GM21737 (cell line): ENCODE measurements around the gene NR2C2.
A peak's percentile ranks its signal among the peaks of the same experiment; 100 is the strongest.

Experiments used
- ATAC-seq: cut with Tn5 transposase; IDR thresholded peaks from one replicate; pipeline ENCODE4 v1.9.1; 2021; ENCODE audit warnings: mild to moderate bottlenecking, moderate library complexity; ENCODE audit not compliant: unreplicated experiment

The NR2C2 gene

DNA sequence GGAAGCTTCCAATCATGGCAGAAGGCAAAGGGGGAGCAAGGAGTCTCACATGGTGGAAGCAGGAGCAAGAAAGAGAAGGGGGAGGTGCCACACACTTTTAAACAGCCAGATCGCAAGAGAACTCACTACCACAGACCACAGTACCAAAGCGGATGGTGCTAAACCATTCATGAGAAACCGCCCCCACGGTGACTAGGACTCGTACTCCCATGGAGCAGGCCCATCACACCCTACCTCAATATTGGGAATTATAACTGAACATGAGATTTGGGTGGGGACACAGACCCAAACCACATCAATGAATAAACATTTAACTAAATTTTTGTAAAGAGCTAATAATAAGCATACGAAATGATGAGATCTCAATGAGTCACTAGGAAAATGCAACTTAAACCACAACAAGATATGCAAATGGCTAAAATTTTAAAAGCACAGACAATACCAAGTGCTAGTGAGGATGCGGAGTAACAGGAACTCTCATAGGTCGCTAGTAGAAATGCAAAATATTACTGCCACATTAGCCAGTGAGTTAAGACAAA is 107.7 kb downstream of the NR2C2 start:
- ATAC-seq: peak; percentile 46

DNA sequence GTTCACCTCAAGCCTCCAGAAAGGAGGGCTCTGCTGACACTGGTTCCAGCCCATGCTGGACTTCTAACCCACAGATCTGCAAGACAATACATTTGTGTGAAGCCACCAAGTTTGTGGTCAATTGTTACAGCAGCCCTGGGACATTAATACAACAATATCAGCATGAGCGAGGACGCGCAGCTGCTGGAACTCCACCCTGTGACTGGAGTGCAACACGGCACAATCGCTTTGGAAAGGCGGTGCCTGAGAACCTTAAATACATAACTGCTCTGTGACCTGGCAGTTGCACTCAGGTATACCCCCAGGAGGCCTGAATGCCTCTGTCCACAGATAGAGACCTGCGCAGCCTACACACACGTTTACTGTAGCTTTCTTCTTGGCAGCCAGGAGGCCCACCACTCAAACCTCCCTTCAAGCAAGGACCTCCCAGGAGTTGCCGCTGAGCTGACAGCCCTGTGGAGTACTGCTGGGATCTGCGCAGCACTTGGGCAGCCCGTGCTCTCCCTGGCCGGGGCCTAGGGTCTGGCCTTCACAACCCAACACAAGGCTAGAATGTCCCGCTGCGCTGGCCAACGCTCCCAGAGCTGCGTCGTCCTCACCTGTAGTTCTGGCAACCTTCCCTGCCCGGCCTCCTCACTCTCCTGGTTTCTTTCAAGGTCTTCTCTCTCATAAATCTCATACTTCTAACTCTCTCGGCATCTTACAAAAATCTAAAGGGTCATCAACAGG is 109.5 kb downstream of the NR2C2 start:
- no peak for ATAC-seq

DNA sequence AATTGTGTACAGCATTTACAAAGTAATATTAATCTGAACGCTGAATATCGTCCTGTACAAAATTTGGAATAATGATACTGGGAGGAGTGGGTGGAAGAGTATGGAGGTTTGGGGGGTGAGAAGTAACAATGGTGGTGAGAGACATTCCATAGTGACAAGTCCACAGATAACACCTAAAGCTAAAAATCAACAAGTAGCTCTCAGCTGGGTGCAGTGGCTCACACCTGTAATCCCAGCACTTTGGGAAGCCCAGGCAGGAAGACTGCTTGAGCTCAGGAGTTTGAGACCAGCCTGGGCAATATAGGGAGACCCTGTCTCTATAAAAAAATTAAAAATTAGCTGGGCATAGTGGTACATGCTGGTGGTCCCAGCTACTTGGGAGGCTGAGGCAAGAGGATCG is 112.6 kb downstream of the NR2C2 start:
- no peak for ATAC-seq

DNA sequence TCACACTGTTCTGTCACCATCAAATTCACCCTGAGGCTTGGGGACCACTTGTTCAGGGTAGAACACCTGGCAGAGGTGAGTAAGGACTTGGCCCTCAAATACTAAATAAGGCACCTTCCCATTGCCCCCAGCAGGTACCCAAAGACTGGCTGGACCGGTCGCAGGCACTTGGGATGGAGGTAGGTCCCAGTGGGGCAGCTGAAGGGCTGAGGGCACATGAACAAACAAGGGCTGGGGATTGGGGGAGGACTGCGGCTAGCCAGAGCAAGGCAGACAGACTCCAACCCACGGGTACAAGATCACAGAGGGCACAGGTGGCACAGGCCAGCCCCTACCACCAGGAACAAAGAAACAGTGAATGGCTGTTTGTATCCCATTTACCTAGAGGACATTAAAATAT is 115.9 kb downstream of the NR2C2 start:
- no peak for ATAC-seq

DNA sequence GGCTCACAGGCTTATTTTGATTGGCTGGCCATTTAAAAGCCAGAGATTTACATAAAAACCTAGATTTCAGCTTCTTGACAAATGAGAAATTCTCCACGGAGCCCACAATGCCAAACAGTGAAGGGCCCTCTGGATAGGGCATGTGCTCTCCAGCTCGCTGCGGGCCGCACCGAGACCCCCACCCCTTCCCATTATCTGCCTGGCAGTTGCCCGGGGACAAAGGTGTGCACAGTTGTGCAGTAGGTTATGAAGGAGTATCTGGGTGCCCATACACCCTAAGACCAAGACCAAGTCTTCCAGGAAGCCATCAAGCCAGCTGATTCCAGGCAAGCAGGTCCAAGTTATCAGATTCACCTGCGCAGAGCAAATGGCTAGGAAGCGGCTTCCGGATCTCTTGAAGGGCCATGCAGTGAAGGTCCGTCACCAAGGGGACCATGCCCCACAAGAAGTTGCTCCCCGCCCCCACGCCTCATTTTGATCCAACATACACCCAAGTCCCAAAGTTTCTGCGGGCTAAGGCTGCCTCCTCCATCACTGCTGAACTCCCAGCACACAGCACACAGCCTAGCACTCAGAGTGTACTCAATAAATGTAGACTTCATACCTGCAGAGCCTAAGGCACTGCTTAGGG is 116.4 kb downstream of the NR2C2 start:
- no peak for ATAC-seq

DNA sequence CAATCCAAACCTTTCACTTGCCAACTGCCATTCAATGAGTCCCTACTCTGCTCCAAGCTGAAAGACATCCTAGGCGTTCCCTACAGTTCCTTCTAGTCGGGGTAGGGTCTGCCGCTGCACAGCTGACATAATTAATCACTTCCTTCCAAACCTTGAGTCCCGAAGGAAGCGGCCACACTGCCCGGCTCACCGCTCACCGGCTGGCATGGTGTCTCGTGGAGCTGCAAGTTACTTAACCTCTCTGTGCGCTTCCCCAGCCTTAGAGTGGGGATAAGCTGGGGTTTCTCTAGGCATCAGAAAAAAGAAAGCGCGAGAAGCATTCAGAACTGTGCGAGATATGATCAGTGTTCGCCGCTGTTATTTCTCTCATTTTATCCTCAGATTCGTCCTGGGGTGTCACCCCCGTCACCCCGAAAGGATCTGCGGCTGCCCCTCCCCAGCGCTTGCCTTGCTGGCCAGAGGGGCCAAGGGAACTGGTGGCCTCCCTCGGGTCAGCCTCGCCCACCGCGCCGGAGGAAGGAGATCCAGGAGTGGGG is 117.0 kb downstream of the NR2C2 start:
- ATAC-seq: peak; percentile 26

DNA sequence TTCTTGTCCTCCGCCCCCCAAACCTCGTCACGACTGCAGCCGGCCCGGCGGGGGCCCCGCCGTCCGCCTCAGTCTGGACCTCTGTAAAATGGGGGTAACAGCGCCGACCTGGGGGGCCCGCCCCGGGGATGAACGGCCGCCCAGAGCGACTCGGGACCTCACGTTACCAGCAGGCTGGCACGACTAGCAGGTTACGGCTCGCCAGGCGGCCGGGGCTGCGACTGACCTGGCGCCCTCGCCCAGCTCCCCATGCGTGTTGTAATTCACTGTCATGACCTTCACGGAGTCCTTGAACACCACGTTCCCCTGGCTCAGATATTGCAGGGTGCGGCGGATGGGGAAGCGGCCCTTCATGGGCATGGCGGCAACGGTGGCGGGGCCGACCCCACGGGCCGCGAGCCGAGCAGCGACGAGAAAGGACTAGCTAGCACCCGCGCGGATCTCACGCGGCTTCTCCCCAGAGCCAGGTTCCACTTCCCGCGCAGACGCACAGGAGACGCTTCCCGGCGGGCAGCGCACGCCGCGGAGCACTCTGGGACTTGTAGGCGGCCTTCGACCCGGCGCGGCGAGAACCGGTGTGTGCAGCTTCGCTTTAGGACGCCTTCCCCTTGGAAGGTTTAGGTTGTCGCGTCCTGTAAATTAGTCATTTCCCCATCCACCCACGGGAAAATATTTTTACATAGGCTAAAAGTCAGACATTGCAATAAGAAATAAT is 117.6 kb downstream of the NR2C2 start, which contains the start of gene MRPS25:
Gene MRPS25, minus strand, starts transcription at position 481 of the 715 bp plus-strand sequence. Its CDS starts 121 bp downstream, at position 360.
- peak; percentile 95 for ATAC-seq

DNA sequence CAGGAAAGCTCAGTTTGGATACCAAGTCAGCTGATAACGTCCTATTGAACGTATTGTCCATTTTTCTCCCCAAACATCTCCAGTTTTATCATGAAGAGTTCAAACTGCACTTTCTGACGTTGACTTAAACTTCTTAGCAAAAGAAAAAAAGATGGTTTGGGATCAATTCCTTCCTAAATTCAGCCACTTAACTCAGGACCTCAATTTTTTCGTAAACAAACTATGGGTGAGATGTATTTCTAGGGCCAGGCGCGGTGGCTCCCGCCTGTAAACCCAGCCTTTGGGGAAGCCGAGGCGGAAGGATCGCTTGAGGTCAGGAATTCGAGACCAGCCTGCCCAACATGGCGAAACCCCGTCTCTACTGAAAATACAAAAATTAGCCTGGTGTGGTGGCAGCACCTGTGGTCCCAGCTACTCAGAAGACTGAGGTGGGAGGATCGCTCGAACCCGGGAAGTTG is 118.2 kb downstream of the NR2C2 start:
- no peak for ATAC-seq

DNA sequence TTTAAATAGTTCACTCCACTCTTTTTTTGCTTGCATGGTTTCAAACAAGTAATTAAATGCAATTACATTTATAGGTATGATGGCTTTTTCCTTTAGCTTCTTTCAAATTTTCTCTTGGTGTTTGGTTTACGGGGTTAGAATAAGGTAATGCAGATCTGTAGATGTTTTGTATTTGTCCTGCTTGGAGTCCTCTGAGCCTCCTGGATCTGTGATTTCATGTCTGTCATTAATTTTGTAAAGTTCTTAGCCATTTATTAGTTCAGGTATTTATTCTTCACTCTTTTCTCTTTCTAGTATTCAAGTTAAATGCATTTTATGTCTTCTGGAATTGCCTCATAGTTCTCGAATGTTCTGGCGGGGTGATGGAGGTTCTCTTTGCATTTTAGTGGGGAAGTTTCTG is 119.1 kb downstream of the NR2C2 start:
- no peak for ATAC-seq

DNA sequence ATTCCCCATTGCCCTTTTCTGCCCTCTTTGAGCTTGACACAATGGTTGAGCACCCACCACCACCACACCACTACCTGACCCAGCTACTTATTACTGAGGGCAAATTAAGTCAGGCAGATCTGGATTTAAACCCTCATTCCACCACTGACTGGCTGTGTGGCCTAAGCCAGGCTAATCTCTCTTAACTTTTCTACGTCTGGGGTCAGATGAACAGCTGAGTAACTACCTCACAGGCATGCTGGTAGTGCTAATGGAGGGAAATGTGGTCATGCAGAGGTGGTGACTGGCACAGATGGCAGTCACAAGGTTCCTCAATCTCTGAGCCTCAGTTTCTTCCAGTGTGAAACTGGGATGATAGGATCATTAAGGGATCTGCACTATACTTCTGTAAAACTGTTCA is 122.1 kb downstream of the NR2C2 start:
- no peak for ATAC-seq

DNA sequence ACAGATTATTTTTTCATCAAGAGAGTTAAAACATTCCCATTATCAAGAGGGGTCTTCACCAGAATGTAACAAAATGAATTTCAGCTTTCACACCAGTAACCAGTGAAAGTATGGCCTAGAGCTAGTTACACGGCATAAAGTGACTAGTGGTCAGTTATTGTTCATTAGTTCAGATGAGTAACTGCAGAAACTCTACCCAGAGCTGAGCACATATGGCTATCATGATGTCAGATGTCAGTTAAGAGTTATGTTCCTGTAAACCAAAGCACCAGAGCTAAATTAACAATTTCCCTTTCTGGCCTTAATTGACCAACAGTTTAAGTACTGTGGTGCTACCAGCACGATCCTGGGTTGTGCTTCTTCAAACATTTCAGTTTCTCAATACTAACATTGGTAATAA is 124.3 kb downstream of the NR2C2 start:
- no peak for ATAC-seq

DNA sequence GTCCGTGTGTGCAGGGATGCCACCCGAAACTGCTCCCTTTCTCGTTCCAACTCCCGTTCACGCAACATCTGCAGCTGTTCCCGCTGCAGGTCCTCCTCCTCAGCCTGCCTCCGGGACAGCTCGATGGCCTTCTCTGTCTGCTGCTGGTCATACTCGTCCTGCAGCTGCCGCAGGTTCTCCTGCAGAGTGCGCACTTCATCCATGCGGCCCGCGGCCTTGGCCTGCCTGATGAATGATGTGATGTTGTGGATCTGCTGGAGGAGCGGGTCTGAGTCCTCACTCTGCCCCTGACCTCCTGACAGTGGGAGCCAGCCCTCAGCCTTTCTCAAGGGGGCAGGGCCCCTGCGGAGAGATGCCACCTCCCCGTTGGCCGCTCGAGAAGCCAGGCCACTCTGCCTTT is 127.1 kb downstream of the NR2C2 start:
- no peak for ATAC-seq

DNA sequence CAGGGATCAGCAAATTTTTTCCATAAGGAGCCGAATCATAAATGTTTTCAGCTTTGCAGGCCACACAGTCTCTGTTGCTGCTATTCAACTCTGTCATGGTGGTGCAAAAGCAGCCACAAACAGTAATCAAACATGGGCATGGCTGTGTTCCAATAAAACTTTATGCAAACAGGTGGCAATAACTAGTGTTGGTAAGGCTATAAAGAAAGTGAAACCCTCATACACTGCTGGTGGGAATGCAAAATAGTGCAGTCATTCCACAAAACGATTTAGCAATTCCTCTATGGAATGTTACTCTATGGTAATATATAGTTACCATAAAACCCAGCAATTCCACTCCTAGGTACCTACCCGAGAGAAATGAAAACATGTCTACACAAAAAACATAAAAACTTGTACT is 131.7 kb downstream of the NR2C2 start:
- no peak for ATAC-seq

DNA sequence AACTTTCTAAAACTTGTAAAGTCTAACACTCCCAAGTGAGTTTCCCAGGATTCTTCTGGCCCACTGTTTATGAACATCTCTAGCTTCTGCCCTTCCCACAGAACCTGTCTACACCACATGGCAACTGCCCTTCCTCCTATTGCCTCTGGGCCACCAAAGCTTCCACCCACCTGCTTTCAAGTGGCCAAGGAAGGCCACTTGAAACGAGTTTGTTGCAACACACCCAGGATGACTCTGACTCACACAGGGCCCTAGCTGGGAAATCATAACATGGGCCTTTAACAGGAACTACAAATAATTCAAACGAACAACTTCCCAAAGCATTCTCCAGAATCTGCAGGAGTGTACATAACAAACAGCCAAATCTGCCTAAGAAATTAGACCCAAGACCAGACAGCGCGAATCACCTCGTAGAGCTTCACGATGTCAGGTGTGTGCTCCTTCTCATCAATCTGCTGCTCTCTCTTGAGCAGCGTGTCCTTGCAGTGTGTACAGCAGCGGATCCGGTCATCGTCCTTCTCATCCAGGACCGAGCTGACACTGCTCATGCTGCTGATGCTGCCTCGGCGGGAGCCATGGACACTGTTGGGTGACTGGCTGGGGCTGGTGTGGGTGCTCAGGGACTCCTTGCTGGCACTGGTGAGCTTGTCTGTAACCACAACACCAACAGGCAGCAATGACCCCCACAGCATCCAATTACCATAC is 134.7 kb downstream of the NR2C2 start:
- no peak for ATAC-seq

DNA sequence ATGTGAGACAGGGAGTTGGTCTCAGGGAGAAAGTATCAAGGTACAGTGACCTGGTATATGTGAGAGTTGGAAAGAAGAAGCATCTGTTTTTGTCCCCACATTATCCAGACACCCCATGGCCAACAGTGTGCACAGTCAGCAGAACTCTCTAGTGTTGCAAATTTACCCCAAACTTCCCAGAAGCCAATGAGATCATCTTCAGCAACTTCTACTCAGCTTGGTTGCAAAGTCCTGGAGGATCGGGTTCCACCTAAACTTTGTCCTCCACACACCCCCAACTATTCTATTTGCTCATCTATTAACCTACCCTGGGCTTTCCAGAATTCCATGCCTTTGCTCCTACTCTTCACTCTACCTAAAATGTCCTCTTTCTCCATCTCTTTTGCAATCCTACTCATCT is 135.9 kb downstream of the NR2C2 start:
- ATAC-seq: no peak

DNA sequence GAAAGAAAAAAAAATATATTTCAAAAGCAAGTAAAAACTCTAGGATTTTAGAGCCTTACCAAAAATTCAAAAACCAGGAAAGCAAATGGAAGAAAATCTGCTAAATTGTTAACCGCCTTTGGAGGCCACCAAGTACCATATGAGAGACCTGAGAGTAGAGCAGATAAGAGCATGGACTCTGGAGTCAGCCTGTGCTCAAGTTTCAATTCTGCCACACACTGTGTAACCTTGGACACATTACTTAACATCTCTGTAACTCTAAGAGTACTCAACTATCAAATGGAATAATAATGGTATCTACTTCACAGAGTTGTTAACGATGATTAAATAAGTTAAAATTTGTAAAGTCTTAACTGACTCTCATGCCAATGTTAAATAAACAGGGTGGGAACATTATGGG is 138.9 kb downstream of the NR2C2 start:
- ATAC-seq: no peak

DNA sequence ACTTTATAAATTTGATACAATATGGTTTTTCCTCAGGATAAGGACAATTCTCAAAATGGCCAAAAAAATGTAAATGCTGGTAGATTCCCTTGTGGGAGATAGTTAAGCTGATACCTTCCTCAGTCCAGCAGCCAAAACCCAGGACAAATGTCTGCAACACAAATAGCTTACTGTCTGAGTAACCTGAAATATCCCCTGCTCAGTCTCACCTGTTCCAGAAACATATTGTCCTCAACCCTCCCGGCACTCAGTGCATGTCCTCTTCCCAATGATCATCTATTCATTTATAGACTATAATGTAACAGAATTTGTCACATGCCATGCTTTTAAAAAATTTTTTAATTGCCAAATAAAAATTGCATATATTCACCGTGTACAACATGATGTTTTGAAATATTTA is 139.3 kb downstream of the NR2C2 start:
- ATAC-seq: no peak

DNA sequence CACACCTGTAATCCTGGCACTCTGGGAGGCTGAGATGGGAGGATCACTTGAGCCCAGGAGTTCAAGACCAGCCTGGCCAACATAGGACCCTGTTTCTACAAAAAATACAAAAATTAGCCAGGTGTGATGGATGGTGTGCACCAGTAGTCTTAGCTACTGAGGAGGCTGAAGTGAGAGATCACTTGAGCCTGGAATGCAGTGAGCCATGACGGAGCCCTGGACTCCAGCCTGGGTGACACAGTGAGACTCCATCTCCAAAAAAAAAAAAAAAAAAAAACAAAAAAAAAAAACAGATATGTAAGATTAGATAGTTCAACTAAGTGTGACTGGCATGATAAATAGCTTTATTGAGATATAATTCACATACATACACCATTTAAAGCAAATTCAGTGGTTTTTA is 141.8 kb downstream of the NR2C2 start:
- no peak for ATAC-seq

DNA sequence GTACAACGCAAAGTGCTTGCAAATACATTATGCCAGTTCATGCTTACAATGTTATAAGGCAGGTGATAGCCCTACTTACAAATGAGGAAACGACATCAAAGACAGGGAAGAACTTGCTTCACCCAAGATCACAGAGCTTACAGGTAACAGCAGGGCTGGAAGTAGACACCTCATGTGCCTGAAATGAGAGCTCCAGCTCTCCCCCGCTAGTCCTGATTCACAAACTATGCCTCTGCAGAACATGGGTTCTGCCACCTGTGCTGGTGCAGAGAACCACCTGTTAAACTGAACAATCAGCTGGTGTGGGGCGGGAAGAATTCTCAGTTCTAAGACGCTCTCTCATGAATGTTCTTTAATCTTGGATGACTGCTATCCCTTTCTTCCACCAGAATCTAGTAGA is 144.2 kb downstream of the NR2C2 start:
- no peak for ATAC-seq

DNA sequence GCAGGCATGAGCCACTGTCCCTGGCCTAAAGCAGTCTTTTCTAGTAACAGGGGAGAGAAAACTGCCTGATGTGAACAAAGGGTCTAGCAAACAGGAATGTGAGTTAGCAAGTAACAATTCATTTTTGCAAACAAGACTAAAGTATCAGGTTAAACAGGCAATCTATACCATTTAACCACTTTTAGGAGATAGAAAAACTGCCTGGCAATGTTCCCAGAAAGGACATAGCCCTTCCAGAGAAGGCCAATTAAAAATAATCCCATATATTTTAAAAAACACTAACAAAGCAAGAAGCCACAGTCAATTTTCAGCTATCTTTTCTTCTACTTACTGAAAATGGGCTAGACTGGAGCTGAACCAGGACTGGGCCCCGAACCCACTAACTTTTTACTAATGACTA is 145.3 kb downstream of the NR2C2 start:
- ATAC-seq: no peak
